Activated T-helper 2 cell treated with anti-CD3 and anti-CD28 coated beads, Interferon-gamma antibody, Interleukin-2, Interleukin-4, amounts not matched to agents 10 μg/mL and 5 μg/mL and 100 μg/mL, durations not matched to agents 14 hours and 24 hours and 36 hours (primary cell): ENCODE results near the gene CLCN7. TPM values are rescaled to one million over a fixed set of nuclear protein-coding genes. Genes with fewer than 3 reads are reported as not detected.
"Not testable (repeated sequence)": the region's sequence is repeated elsewhere in the genome, so short reads cannot be mapped to it uniquely, and the experiment has no call there.

Experiments
- DNase-seq: peaks from one replicate; pipeline ENCODE4 v3.0.0; 2021; ENCODE audit warnings: low spot score
- H3K27ac Mint-ChIP-seq: one replicate; pipeline ENCODE4 v1.8.0; 2021; ENCODE audit warnings: mixed read lengths
- H3K27me3 Mint-ChIP-seq: one replicate; pipeline ENCODE4 v1.8.0; 2021; ENCODE audit warnings: low read depth, mixed read lengths
- H3K36me3 Mint-ChIP-seq: one replicate; pipeline ENCODE4 v1.8.0; 2021; ENCODE audit warnings: low read depth, mixed read lengths
- H3K4me1 Mint-ChIP-seq: one replicate; pipeline ENCODE4 v1.8.0; 2021; ENCODE audit warnings: low read depth, mixed read lengths
- H3K4me3 Mint-ChIP-seq: one replicate; pipeline ENCODE4 v1.8.0; 2021; ENCODE audit warnings: low read depth, mild to moderate bottlenecking, moderate library complexity, mixed read lengths
- H3K9me3 Mint-ChIP-seq: one replicate; pipeline ENCODE4 v1.8.0; 2021; ENCODE audit warnings: mixed read lengths
- intact Hi-C: fragments of 100-400 bp; cut with micrococcal nuclease; formaldehyde crosslinking; loops from one replicate; pipeline ENCODE4 v1.15.1; 2023
- total RNA-seq: library from RNA; stranded (reverse); gene quantifications from 2 replicates; pipeline ENCODE4 v1.2.3, GENCODE V29; 2022

CLCN7 gene
- total RNA-seq, 1 donor from 2014 or later, result 54.3 TPM

DNA sequence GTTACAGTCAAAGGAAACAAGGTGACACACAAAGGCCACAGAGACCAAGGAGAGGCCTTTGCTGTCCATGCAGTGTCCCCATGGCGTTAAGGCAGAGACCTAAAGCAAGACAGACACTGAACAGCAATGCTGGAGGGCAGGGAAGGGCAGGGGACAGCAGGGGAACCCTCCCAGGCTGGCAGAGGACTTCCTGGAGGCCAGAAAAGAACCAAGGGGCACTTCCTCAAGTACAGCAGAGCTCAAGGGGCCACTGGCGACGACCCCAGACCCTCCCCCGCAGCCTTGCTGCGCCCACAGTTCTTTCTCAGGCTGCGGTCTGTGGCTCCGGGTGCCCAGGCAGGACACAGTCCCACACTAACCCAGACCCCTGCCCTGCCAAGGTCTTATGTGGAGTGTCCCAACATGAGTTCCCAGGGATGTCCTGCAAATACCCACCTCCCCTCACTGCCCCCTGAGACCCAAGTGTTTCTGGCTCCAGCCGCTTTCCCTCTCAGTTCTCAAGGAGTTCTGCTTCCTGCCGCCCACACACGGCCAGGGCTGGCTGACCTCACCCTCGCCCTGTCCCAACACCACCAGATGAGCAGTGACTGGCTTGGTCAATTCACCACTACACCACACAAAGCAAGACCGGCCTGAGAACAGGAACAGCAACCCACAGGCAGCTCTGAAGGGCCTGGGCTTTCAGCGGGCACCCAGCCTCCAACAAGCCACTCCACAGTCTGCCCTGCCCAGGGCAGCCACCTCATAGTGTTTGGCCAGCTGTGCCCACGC lies 4.2 kb downstream of the CLCN7 start:
- H3K27ac Mint-ChIP-seq, result no peak overlapping the region

GRCh38 chr16:1469693-1470201 lies 5.1 kb downstream of the CLCN7 start:
- no peak overlapping the region for H3K4me3 Mint-ChIP-seq

More for the DNA sequence above, 4.2 kb downstream of the CLCN7 start:
- Mint-ChIP-seq H3K9me3 (no peaks in the 10 kb centered on the region), H3K4me1 (peaks cover 7% of the 10 kb centered on the region), H3K4me3 (no peak overlapping the region), H3K27me3 (no peaks in the 10 kb centered on the region), H3K36me3 (no peaks in the 10 kb centered on the region)
- intact Hi-C loops, result no loop called here
- no peak for DNase-seq

DNA sequence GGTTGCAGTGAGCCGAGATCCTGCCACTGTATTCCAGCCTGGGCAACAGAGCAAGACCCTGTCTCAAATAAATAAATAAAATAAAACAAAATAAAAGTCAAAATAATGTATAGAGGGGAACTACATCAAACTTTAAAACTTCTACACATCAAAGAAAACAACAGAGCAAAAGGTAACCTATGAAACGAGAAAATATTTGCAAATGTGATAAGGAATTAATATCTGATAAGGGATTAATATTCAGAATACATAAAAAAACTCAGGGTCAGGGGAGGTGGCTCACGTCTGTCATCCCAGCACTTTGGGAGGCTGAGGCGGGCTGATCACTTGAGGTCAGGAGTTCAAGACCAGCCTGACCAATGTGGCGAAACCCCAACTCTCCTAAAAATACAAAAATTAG lies 5.7 kb downstream of the CLCN7 start:
- H3K27me3 Mint-ChIP-seq, H3K9me3 Mint-ChIP-seq, H3K27ac Mint-ChIP-seq, H3K4me3 Mint-ChIP-seq, intact Hi-C loops, DNase-seq, H3K4me1 Mint-ChIP-seq, H3K36me3 Mint-ChIP-seq: not testable (repeated sequence)

More at GRCh38 chr16:1469693-1470201, 5.1 kb downstream of the CLCN7 start:
- intact Hi-C loops, result no loop called here
- H3K36me3 Mint-ChIP-seq, result no peaks in the 10 kb centered on the region
- no peaks in the 10 kb centered on the region for H3K27me3 Mint-ChIP-seq
- no peak overlapping the region for H3K27ac Mint-ChIP-seq
- DNase-seq, result no peak
- H3K4me1 Mint-ChIP-seq, result peaks cover 7% of the 10 kb centered on the region
- H3K9me3 Mint-ChIP-seq, result no peaks in the 10 kb centered on the region

DNA sequence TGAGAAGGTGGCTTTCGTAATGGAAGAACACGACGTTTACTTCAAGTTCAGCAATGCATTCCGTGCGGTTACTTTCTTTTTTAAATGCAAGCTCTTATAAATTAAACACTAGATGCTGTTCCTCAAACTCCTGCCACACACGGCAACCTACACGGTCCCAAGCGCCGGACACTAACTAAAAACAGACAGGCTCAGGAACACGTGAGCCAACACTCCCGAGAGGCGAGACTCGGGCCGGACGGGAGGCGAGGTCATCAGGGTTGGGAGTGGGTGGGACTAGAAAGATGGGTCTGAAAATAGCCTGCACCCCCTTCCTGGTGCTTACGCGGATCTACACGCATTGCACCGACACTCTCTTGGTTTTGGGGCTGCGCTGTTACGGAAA lies 6.4 kb downstream of the CLCN7 start:
- no peak overlapping the region for H3K27ac Mint-ChIP-seq
- no peaks in the 10 kb centered on the region for H3K9me3 Mint-ChIP-seq
- intact Hi-C loops, result no loop called here
- peaks cover 3% of the 10 kb centered on the region for H3K36me3 Mint-ChIP-seq
- H3K4me3 Mint-ChIP-seq, result no peak overlapping the region
- DNase-seq, result no peak
- H3K27me3 Mint-ChIP-seq, result no peaks in the 10 kb centered on the region
- H3K4me1 Mint-ChIP-seq, result peaks cover 3% of the 10 kb centered on the region

GRCh38 chr16:1466968-1467521 lies 7.8 kb downstream of the CLCN7 start:
- Mint-ChIP-seq H3K36me3 (peaks cover 3% of the 10 kb centered on the region), H3K27me3 (no peaks in the 10 kb centered on the region), H3K27ac (no peak overlapping the region), H3K9me3 (no peaks in the 10 kb centered on the region), H3K4me1 (no peaks in the 10 kb centered on the region), H3K4me3 (no peak overlapping the region)
- intact Hi-C loops, result no loop called here
- no peak for DNase-seq

DNA sequence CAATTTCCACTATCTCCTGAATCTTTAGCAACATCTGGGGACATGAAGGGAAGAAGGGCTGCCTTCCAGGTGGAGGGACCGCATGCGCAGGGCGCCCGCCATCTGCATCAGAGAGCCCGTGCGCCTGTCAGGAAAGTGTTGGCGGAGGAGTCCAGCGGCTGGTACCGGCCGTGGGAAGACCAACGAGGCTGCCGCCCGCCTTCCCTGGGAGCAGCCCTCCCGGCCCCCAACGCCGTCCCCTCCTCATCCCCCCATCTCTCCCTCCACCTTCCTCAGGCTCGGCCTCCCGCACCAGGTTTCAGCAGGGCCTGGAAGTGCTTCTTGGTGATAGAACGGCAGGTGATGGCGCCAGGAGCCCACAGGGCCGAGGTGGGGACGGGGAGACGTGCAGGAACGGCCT lies 8.8 kb downstream of the CLCN7 start:
- no peaks in the 10 kb centered on the region for H3K4me1 Mint-ChIP-seq
- H3K4me3 Mint-ChIP-seq, result no peak overlapping the region
- intact Hi-C loops, result no loop called here
- DNase-seq, result no peak
- H3K9me3 Mint-ChIP-seq, result no peaks in the 10 kb centered on the region
- no peaks in the 10 kb centered on the region for H3K27me3 Mint-ChIP-seq
- H3K36me3 Mint-ChIP-seq, result peaks cover 3% of the 10 kb centered on the region
- no peak overlapping the region for H3K27ac Mint-ChIP-seq

GRCh38 chr16:1465567-1465915 lies 9.3 kb downstream of the CLCN7 start:
- H3K4me3 Mint-ChIP-seq, result no peak overlapping the region
- no peaks in the 10 kb centered on the region for H3K9me3 Mint-ChIP-seq
- peaks cover 3% of the 10 kb centered on the region for H3K36me3 Mint-ChIP-seq
- H3K27me3 Mint-ChIP-seq, result no peaks in the 10 kb centered on the region
- H3K27ac Mint-ChIP-seq, result no peak overlapping the region
- no peak for DNase-seq
- intact Hi-C loops, result no loop called here
- no peaks in the 10 kb centered on the region for H3K4me1 Mint-ChIP-seq

- no peak for DNase-seq
Observed at GRCh38 chr16:1464894-1465566, 9.8 kb downstream of the CLCN7 start.

DNA sequence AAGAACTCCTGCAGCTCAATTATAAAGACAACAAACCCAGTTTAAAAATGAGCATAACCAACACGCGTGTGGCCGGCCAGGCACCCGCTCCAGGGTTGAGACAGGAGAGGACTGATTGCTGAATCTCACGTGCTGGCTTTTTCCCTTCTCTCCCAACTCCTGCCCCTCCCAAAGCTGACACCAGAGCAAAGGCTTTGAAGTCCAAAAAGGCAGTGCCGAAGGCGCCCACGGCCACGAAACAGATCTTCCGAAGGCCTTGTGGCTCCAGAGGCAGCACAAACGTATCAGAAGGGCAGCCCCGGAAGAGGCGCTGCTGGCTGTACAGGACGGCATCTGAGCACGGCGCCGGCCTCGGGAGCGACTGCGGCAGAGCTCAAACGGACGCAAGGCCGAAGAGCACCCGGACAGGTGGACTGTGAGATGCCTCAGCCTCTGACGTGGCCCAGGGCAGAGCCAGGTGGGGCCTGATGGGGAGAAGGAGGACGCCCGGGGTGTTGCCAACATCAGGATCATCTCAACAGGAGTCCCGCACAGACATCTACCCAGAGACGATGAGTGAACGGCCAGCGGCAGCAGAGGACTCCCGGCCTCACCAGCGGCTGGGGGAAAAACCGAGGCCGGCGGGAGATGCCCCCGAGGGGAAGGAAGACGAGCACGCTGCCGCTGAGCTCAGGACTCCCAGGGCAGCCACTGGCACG lies 10.5 kb downstream of the CLCN7 start:
- H3K9me3 Mint-ChIP-seq, result no peaks in the 10 kb centered on the region
- no peak overlapping the region for H3K27ac Mint-ChIP-seq
- no peaks in the 10 kb centered on the region for H3K4me1 Mint-ChIP-seq
- H3K27me3 Mint-ChIP-seq, result no peaks in the 10 kb centered on the region
- H3K36me3 Mint-ChIP-seq, result peaks cover 3% of the 10 kb centered on the region
- intact Hi-C loops, result no loop called here
- H3K4me3 Mint-ChIP-seq, result no peak overlapping the region
- DNase-seq, result no peak

More at GRCh38 chr16:1464894-1465566, 9.8 kb downstream of the CLCN7 start:
- Mint-ChIP-seq H3K4me3 (no peak overlapping the region), H3K27me3 (no peaks in the 10 kb centered on the region), H3K4me1 (no peaks in the 10 kb centered on the region), H3K9me3 (no peaks in the 10 kb centered on the region), H3K27ac (no peak overlapping the region), H3K36me3 (peaks cover 3% of the 10 kb centered on the region)
- intact Hi-C loops, result no loop called here

DNA sequence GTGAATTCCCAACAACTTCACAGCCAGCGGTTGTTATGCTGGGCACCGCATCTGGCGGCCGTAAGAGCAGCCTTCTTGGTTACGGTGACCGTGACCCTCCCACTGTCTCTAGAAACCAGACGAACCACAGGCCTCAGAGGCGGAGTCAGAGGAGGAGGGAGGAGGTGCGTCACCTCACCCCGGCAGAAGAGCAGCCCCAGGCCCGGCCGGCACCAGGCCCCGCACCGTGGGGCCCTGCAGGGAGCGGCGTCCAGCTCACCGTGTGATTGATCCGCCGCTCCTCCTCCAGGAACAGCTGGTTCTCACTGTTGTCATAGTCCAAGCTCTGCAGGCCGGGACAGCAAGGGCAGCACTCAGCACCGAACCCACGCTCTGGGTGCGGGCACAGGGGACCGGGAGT lies 13.7 kb downstream of the CLCN7 start:
- DNase-seq, result no peak
- intact Hi-C loops, result no loop called here
- Mint-ChIP-seq H3K36me3 (peaks cover 3% of the 10 kb centered on the region), H3K4me1 (peaks cover 3% of the 10 kb centered on the region), H3K4me3 (no peak overlapping the region), H3K27ac (no peak overlapping the region), H3K9me3 (no peaks in the 10 kb centered on the region), H3K27me3 (no peaks in the 10 kb centered on the region)

DNA sequence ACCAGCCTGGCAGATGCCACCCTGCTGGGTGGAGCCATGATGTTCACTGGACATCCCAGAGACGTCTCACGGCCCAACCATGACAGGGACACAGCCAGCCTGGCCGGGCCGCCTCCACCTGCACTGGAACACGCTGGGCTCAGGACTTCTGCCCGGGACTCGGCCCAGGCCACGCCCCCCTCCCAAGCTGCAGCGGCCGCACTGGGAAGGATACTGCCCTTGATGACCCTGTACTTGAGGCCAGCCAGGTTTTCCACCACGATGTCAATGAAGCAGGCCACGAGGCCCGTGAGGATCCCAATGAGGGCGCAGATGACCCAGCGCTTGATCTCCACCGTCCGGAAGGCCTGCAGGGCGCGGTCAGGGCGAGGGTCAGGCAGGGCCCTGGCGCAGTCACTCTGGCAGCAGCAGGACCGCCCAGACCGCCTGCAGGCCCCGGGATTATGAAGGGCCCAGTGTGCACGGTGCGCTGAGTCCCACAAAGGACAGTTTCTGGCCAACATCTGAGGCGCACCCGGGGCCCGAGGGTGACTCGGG lies 14.2 kb downstream of the CLCN7 start:
- H3K4me1 Mint-ChIP-seq, result peaks cover 3% of the 10 kb centered on the region

GRCh38 chr16:1459967-1460366 lies 14.9 kb downstream of the CLCN7 start:
- intact Hi-C loops, result no loop called here
- no peaks in the 10 kb centered on the region for H3K27me3 Mint-ChIP-seq
- no peak overlapping the region for H3K27ac Mint-ChIP-seq
- no peak for DNase-seq
- no peaks in the 10 kb centered on the region for H3K9me3 Mint-ChIP-seq
- H3K4me1 Mint-ChIP-seq, result peaks cover 3% of the 10 kb centered on the region
- H3K36me3 Mint-ChIP-seq, result peaks cover 3% of the 10 kb centered on the region
- no peak overlapping the region for H3K4me3 Mint-ChIP-seq

More for the DNA sequence above, 14.2 kb downstream of the CLCN7 start:
- H3K27ac Mint-ChIP-seq, result no peak overlapping the region
- H3K4me3 Mint-ChIP-seq, result no peak overlapping the region
- no peaks in the 10 kb centered on the region for H3K27me3 Mint-ChIP-seq
- H3K9me3 Mint-ChIP-seq, result no peaks in the 10 kb centered on the region
- peaks cover 3% of the 10 kb centered on the region for H3K36me3 Mint-ChIP-seq
- no peak for DNase-seq
- intact Hi-C loops, result no loop called here
